HG03025 (cell line): ENCODE measurements around the gene HS2ST1.

Experiments
- ATAC-seq: cut with Tn5 transposase; IDR thresholded peaks from one replicate; pipeline ENCODE4 v1.9.1; 2021; ENCODE audit warnings: mild to moderate bottlenecking, moderate library complexity; ENCODE audit not compliant: unreplicated experiment, low FRiP score

The HS2ST1 gene

GRCh38 chr1:87151500-87152421, 237.3 kb downstream of the HS2ST1 start:
- ATAC-seq: peak; percentile 68

GRCh38 chr1:87154384-87154783, 239.9 kb downstream of the HS2ST1 start:
- ATAC-seq: no peak

DNA sequence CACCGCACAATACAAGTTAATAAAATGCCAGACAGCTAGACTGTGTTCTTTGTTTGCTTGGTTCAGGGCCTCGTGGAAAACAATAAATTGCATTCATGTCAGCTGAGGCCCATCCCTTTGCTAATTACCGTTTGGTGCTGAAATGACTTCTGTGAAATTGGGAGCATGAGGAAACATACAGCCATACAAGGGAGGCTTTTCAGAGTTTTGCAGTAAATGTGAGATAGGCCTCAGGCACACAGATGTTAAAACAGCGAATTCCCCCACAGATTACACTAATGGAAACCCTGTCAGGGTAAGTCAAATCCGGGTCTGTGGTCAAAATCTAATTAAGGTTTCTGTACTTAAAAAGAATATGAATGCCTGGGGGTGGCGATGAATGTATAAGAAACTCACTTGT, 240.7 kb downstream of the HS2ST1 start:
- ATAC-seq: no peak

GRCh38 chr1:87155648-87156047, 241.2 kb downstream of the HS2ST1 start:
- ATAC-seq: no peak

- ATAC-seq: no peak
These were observed 241.7 kb downstream of the HS2ST1 start for GRCh38 chr1:87156124-87156523.

- ATAC-seq: no peak
These were observed 245.0 kb downstream of the HS2ST1 start for GRCh38 chr1:87159378-87159915.
